NCI-H774 (cell line): ENCODE data around the gene OPHN1.

Source experiments
- DNase-seq: peaks from one replicate; lab custom pipeline; 2025; lab: John Stamatoyannopoulos, UW

OPHN1 gene

GRCh38 chrX:68249401-68249831, 183.9 kb downstream of the OPHN1 start:
- DNase-seq: no peak

GRCh38 chrX:68238568-68238967, 194.7 kb downstream of the OPHN1 start:
- no peak for DNase-seq

- DNase-seq: no peak
Measured at GRCh38 chrX:68234171-68234910, 199.0 kb downstream of the OPHN1 start.

- no peak for DNase-seq
Measured at GRCh38 chrX:68232206-68232605, 201.1 kb downstream of the OPHN1 start.

GRCh38 chrX:68209008-68209407, 224.3 kb downstream of the OPHN1 start:
- no peak for DNase-seq

GRCh38 chrX:68204521-68205038, 228.7 kb downstream of the OPHN1 start:
- no peak for DNase-seq

- DNase-seq: no peak
Measured at GRCh38 chrX:68203646-68204045, 229.6 kb downstream of the OPHN1 start.

GRCh38 chrX:68203211-68203610, 230.1 kb downstream of the OPHN1 start:
- DNase-seq: no peak

- no peak for DNase-seq
Measured at GRCh38 chrX:68199062-68199848, 234.0 kb downstream of the OPHN1 start.

- DNase-seq: peak; percentile 27
Measured at GRCh38 chrX:68196939-68197791, 236.1 kb downstream of the OPHN1 start.

- no peak for DNase-seq
Measured at GRCh38 chrX:68195561-68195960, 237.7 kb downstream of the OPHN1 start.

GRCh38 chrX:68193786-68194185, 239.5 kb downstream of the OPHN1 start:
- DNase-seq: no peak

- no peak for DNase-seq
Measured at GRCh38 chrX:68193234-68193633, 240.1 kb downstream of the OPHN1 start.

GRCh38 chrX:68190799-68191198, 242.5 kb downstream of the OPHN1 start:
- no peak for DNase-seq

- DNase-seq: no peak
Measured at GRCh38 chrX:68186552-68187262, 246.6 kb downstream of the OPHN1 start.

- DNase-seq: no peak
Measured at GRCh38 chrX:68185161-68185560, 248.1 kb downstream of the OPHN1 start.

- no peak for DNase-seq
Measured at GRCh38 chrX:68183612-68184214, 249.6 kb downstream of the OPHN1 start.

- DNase-seq: no peak
Measured at GRCh38 chrX:68180579-68180978, 252.7 kb downstream of the OPHN1 start.

GRCh38 chrX:68179355-68179754, 253.9 kb downstream of the OPHN1 start:
- DNase-seq: no peak

GRCh38 chrX:68177542-68177941, 255.8 kb downstream of the OPHN1 start:
- DNase-seq: no peak

GRCh38 chrX:68175562-68175961, 257.7 kb downstream of the OPHN1 start:
- DNase-seq: no peak
